ENCODE measurements around the gene TEAD3.

TEAD3 gene

GRCh38 chr6:35475573-35475972 is 21.3 kb downstream of the TEAD3 start:
- no peak overlapping the region for H3K4me3 ChIP-seq (replicated peaks; ENCODE audit: low read depth, low read length)
- TF ChIP-seq, protein P1, sequence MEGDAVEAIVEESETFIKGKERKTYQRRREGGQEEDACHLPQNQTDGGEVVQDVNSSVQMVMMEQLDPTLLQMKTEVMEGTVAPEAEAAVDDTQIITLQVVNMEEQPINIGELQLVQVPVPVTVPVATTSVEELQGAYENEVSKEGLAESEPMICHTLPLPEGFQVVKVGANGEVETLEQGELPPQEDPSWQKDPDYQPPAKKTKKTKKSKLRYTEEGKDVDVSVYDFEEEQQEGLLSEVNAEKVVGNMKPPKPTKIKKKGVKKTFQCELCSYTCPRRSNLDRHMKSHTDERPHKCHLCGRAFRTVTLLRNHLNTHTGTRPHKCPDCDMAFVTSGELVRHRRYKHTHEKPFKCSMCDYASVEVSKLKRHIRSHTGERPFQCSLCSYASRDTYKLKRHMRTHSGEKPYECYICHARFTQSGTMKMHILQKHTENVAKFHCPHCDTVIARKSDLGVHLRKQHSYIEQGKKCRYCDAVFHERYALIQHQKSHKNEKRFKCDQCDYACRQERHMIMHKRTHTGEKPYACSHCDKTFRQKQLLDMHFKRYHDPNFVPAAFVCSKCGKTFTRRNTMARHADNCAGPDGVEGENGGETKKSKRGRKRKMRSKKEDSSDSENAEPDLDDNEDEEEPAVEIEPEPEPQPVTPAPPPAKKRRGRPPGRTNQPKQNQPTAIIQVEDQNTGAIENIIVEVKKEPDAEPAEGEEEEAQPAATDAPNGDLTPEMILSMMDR (IDR thresholded peaks at IDR 0.05; ENCODE audit: low read depth, low read length, missing control alignments): no peak
- DNase-seq (ENCODE audit: extremely low read depth, low read depth): no peak

- TF ChIP-seq, protein P1 (IDR thresholded peaks at IDR 0.05; ENCODE audit: low read depth, low read length, missing control alignments): no peak
- no peak overlapping the region for H3K4me3 ChIP-seq (replicated peaks; ENCODE audit: low read depth, low read length)
- DNase-seq (ENCODE audit: extremely low read depth, low read depth): no peak
Observed at GRCh38 chr6:35474942-35475570, 21.8 kb downstream of the TEAD3 start.

DNA sequence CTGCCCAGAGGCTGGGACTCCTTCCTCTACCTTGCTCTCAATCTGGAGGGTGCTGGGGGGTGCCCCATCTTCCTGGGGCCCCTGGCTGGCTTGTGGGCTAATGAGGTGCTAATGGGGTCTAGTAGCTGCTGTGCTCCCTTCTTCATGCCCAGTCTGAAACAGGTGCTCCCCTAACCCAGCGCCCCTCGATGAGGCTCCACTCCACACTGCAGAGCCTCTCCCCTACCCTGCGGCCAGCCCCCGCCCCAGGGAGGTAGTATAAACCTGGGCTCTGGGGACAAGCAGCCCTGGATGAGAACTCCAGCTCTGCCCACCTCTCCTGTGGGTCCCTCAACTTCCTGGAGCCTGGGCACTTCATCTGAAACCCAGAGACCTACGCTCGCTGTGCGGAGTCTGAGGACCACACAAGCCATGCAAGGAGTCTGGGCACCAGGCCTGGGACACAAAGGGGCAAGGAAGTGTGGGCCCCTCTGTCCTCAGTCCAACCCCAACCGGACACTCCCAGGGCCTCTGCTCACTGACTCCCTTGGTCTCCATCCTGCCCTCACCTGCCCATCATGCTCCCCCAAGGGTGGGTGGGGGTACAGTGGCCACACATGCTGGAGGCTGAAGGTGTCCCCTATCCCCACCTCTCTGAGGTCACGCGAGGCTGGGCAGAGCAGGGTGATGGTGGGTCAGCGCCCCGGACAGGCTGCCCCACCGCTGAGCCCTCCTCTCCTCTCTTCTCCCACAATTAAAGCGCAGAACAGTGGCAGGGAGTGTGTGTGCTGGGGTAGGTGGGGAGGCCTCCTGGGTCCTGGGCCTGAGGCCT is 22.5 kb downstream of the TEAD3 start:
- TF ChIP-seq, protein P1 (IDR thresholded peaks at IDR 0.05; ENCODE audit: low read depth, low read length, missing control alignments): no peak
- DNase-seq (ENCODE audit: extremely low read depth, low read depth): no peak
- no peak overlapping the region for H3K4me3 ChIP-seq (replicated peaks; ENCODE audit: low read depth, low read length)

- TF ChIP-seq, protein P1 (IDR thresholded peaks at IDR 0.05; ENCODE audit: low read depth, low read length, missing control alignments): no peak
- no peak overlapping the region for H3K4me3 ChIP-seq (replicated peaks; ENCODE audit: low read depth, low read length)
- no peak for DNase-seq (ENCODE audit: extremely low read depth, low read depth)
Observed at GRCh38 chr6:35473850-35474130, 23.1 kb downstream of the TEAD3 start.

DNA sequence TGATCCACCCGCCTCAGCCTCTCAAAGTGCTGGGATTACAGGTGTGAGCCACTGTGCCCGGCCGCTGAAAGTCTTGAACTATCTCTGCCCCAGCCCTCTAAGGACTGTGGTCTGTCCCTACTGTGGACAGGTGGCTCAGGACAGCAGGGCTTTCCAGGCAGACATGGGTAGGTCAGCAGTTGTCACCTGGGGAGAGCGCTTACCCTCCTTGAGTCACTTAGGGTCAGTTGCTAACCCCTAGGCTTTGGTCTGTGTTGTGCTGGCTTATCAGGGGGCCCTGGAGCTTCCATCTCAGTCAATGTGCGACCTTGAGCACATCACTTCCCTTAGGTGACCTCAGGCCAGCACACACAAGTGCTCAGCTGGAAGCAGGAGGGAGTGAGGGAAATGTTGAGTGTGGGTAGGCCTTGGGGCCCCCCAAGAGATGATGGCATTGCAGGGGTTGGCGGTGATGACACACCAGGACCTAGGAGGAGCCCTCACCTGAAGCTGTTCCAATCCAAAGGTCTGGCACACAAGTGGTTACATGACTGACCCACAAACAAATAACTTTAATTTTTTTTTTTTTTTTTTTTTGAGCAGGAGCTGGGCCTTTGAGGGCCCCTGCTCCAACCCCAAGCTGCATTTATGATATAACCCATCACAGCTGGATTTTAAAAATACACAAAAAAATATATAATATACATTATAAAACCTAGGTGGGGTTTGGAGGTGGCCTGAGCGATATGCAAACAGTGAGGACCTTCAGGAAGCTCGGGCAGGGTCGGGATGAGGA is 23.6 kb downstream of the TEAD3 start:
- H3K4me3 ChIP-seq (replicated peaks; ENCODE audit: low read depth, low read length): no peak overlapping the region
- no peak for DNase-seq (ENCODE audit: extremely low read depth, low read depth)
- TF ChIP-seq, protein P1 (IDR thresholded peaks at IDR 0.05; ENCODE audit: low read depth, low read length, missing control alignments): no peak

DNA sequence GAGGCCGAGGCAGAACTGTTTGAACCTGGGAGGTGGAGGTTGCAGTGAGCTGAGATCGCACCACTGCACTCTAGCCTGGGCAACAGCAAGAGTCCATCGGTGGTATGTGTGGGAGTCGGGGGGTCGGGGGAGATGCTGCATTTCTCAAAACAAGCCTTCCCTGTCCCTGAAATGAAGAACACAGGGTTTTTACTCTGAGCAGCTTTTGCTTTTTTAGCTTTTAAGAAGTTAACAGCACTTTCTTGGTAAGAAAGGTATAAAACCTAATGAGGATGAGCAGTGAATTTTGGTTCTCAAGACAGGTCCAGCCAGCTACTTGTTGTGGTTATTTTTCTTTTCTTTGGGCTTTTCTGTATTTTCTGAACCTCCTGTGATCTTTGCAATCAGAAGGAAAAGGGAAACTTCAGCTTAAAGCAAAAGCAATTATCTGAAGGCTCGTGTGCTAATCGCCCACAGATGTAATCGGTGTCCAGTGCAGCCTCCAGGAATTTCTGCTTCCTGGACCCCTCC is 25.0 kb downstream of the TEAD3 start:
- DNase-seq (ENCODE audit: extremely low read depth, low read depth): no peak
- peak overlapping the region; percentile 90 for H3K4me3 ChIP-seq (replicated peaks; ENCODE audit: low read depth, low read length)
- TF ChIP-seq, protein P1 (IDR thresholded peaks at IDR 0.05; ENCODE audit: low read depth, low read length, missing control alignments): no peak

Data from HFF-Myc (cell line).